ENCODE data around the gene REV1. TPM values are rescaled to one million over a fixed set of nuclear protein-coding genes. Genes with fewer than 3 reads are reported as not detected.
"Not testable (repeated sequence)": the region's sequence is repeated elsewhere in the genome, so short reads cannot be mapped to it uniquely, and the experiment has no call there.

REV1 gene
- 39.4 and 40.7 TPM in 2 replicates for total RNA-seq

DNA sequence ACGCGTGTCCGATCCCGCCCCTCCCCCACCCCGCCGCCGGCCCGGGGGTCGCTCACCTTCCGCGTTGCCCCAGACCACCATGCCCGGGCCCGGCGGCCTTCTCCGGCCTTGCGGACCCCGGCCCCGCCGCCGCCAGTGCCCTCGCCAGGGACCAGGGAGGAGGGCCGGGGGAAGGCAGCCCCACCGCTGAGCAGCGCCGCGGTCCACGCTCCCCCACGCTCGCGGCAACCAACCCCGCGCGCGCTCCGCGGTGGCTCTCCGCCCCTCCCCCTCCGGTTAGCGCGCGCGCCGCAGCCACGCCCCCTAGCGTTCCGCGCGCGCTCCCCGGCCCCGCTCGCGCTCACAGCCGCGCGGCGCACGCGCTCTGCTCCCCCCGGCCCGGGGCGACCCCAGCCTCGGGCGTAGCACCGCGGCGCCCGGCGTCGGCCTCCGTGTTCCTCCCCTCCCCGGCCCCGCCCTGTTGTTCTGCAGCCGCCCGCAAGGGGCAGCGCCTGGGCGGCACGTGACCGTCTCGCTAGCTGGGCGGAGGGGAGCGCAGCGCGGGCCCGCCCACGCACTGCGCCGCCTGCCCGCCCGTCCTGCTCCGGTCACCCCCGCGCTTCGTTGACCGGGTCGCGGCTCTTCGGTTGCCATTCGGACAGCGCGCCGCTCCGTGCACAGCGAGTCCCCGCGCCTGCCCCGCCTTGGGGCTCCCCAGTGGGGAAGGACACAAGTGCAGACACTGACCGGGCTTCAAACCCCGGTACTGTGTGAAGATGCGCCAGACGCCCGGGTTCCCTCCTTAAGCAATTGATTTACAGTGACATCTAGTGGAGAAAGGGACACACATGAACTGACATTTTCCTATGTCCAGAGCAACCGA lies at the start of gene REV1:
REV1 (minus strand) TSS at position 257 of the 862 bp plus-strand sequence. CDS start 25,042 bp downstream, outside the sequence.
- intact Hi-C loops (cut with micrococcal nuclease): loop anchor here (1.0 to 10.0 kb wide), 15 partner anchors 48 to 1843 kb away; partner anchors contain the start of genes C2orf15, COX5B, LIPT1 and MGAT4A

DNA sequence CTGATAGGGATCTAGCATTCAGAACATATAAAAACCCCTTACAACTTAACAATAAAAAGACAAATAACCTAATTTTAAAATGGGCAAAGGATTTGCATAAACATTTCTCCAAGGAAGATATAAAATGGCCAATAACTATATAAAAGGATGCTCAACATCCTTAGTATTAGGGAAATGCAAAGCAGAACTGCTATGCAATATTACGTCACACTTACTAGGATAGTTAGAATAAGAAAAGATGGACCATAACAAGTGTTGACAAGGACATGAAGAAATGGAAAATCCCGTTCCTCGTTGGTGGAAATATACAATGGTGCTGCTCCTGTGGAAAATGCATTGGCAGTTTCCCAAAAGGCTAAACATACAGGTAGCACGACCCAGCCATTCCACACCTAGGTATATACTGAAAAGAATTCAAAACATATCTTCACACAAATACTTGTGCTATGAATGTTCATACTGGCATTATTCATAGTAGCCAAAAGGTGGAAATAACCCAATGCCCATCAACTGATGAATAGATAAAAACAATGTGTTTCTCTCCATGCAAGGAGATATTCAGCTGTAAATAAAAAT lies 48.2 kb upstream of the REV1 start:
- intact Hi-C loops (cut with micrococcal nuclease): no loop called here

DNA sequence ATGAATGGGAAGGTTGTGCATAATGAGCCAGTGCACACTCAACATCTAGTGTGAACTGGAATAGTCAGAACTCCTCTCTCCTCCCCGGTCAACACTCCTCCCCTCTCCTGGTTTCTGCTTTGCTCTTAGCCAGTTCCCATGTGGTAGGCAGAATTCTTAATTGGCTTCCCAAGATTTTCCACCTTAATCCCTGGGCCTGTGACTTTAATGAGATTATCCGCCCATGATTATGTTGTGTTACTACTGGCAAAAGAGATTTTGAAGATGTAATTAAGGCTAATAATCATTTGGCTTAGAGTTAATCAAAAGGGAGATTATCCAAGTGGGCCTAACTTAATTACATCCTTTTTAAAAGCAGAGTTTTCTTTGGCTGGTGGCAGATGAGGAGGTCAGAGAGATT lies 34.2 kb upstream of the REV1 start:
- intact Hi-C loops (cut with micrococcal nuclease): no loop called here

DNA sequence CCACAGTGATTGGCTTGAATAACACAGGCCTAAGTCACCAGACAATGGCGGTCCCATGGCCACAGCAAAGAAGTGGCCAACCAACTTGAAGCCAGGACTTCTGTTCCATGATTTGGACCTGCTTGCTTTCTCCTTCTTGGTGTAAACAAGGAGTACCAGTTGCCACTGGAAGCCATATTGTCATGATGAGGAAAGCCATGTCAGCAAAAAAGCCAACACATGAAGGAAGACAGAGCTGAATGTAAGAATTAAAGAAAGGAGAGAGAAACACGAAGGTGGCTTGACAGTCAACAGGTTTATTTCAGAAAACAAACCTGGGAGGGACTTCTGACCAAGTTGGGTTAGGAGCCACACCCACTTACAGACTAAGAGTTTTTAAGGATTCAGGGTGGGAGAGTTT lies 32.3 kb upstream of the REV1 start:
- intact Hi-C loops (cut with micrococcal nuclease): no loop called here

DNA sequence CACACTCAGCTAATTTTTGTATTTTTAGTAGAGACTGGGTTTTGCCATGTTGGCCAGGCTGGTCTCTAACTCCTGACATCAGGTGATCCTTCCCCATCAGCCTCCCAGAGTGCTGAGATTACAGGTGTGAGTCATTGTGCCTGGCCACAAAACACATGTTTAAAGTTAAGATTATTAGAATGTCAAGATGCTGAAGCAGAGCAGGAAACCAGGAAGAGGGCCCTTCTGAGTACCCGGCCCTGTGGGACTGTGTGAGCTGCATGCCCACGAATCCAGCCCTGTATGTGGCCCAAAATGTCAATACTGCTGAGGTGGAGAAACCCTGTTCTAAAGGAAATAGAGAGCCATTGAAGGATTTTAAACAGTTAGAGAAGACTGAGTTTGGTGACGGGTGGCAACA lies 31.0 kb upstream of the REV1 start:
- intact Hi-C loops (cut with micrococcal nuclease): no loop called here

DNA sequence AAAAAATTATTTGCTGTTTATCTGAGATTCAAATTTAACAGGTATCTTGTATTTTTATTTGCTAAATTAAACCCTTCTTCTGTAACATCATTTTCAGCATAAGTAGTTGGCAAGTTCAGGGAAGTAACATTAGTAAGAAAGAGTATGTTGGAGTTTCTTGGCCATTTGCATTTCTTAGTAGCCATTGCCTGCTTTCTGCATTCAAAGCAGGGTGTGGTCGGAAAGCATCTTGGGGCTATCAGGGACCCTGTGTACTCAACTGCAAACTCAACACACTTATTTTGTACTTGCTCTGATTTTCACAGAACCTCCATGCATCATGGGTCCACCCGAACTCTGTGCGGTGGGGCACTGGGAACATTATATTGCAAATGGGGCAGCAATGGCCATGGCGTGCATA lies 30.4 kb upstream of the REV1 start:
- intact Hi-C loops (cut with micrococcal nuclease): no loop called here

DNA sequence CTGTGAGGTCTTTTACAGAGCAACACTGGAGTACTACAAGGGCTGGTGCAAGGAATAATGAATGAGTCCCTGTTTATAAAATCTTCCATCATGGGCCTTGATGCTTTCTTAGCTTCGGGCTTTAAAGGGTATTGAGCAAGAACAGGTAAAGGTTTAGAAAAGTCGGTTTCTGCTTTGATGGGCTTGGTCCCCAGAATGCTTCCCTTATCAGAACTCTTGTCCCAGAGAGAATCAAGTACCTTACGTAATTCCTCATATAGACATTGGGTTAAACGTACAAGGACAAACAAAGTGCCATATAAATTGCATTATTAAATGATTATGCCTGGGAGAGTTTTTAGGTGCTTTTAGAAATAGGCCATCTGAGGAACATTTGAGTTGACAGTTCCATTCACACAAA lies 24.5 kb upstream of the REV1 start:
- intact Hi-C loops (cut with micrococcal nuclease): no loop called here

DNA sequence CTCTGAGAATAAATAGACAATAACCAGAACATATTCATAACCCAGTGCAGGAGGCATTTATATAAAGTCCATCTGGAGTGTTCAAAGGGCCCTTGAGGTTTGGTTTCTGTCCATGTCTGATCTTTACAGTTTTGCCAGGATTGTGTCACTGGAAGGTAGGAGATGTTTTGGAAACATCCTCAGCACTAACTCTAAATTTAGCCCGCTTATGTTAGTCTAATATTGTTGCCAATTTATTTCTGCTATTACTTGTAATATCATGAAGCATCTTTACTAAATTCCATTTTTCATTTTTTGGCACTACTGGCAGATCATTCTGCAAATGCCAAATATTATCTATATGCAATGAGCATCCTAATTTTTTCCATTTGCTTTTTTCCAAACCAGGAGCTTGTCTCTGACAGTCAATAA lies 22.4 kb upstream of the REV1 start:
- intact Hi-C loops (cut with micrococcal nuclease): no loop called here

DNA sequence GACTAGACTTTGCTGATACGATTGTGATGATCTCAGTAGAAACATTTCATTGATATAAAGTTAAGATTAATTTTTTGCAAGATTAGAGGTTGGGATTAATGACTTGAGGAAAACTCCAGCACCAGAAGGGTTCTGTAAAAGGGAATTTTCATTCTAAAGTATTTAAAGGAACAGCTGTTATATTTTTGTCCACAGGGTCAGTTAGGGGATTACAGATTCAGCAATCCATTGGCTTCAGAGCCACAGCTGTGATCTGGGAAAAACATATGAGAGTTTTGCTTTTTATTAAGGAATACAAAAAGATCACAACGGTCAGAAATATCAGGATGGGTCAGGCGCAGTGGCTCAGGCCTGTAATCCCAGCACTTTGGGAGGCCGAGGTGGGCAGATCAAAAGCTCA lies 19.6 kb upstream of the REV1 start:
- intact Hi-C loops (cut with micrococcal nuclease): no loop called here

DNA sequence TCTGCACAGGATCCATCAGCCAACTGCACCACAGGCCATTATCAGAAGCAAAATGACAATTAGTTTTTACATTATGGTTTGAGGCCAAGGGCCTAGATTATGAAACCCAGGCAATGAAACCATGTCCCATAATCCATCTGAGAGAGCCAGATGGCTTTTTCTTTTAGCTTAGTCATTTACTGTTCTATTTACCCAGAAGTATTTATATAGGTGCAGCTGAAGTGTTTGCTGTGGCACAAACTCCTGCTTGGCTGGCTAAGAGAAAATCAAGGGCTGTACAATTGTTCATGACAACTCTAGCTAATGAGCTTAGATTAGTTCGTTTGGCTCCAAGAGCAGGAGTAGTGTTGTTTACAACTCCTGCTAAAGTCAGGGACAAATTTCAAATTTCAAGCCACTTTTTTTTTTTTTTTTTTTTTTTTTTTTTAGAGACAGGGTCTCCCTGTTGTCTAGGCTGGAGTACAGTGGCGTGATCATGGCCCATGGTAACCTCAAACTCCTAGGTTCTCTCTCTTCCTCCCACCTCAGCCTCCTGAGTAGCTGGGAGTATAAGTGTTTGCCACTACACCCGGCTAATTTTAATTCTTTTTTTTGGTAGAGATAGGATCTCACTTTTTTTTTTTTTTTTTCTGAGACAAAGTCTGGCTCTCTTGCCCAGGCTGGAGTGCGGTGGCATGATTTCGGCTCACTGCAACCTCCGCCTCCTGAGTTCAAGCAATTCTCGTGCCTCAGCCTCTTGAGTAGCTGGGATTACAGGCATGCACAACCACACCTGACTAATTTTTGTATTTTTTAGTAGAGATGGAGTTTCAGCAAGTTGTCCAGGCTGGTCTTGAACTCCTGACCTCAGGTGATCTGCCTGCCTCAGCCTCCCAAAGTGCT lies 18.4 kb upstream of the REV1 start:
- intact Hi-C loops (cut with micrococcal nuclease): no loop called here

DNA sequence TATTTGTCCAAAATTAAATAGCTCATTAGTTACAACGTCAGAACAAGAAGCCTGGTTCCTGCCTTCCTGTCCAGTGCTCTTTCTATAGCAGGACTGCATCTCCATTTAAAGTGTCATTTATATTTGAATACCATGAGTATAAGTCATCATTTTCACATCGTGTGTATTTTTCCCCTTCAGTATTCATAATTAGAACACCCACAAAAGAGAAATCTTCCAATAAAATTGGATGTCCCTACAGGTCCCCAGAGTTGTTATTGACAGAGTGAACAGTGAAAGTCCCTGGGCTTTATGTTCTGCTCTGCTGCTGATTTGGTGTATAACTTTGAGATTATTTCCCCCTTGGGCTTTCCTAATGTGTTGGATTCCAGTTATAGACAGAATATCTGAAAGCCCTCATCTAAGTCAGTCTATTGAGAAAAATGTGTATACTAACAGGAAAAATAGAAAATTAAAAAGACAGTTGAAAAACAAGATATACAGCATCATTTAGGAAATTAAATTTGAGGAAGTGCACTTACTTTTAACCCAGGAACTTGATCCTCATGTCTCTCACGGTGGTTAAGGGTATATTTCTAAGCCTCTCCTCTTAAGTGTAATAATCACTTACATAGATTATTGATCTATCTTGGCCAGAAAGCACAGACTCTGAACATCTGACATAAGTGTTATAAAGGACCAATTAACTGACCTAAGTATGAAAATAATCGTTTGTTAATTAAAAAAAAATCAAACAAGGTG lies 15.2 kb upstream of the REV1 start:
- intact Hi-C loops (cut with micrococcal nuclease): no loop called here

DNA sequence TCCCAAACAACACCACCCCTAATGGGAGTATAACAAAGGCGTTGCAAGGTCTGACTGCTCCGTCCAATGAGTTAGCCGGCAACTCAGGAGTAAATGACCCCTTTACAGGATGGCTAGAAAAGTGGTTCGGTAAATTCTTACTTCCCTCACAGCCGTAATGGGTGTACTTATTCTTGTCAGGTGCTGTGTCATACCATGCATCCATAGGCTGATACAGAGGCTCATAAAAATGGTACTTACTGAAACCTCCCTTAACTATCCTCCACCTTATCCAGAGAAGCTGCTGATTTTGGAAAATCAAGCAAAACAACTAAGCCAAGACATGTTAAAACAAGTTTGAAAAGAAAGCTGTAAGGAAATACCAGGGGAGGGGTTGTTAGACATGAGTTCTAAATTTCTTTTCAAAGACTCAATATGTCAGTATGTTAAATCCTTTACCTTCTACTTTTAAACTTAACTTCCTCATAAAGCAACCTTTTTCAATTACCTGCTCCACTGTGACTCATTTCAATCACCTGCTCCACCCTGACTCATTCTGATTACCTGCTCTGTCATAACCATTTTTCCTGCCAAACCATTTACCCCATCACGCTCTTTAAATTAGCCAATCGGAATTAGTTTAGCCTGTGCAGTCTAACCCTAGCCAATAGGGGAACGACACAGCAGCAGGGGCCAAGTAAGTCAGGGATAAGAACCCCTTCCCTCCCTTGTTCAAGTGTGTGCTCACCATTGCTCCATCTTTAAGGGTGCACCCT lies 14.0 kb upstream of the REV1 start:
- intact Hi-C loops (cut with micrococcal nuclease): not testable (repeated sequence)

DNA sequence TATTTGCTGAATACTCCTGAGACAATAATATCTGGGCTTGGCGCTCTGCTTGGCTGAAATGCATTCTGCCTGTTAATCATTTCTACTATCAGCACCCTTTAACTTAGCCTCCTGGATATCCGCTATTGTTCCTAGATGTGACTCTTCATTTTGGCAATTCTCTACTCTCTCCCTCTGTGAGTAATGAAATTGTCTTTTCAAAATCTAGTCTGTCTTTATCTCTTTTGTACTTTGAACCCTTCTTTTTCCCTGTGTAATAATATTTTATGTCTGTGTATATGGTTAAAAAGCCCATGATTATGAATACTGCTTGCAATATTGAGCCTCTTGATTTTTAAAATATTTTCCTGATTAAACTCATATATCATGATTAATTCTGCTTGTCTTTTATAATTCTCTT lies 6.2 kb upstream of the REV1 start:
- intact Hi-C loops (cut with micrococcal nuclease): no loop called here

DNA sequence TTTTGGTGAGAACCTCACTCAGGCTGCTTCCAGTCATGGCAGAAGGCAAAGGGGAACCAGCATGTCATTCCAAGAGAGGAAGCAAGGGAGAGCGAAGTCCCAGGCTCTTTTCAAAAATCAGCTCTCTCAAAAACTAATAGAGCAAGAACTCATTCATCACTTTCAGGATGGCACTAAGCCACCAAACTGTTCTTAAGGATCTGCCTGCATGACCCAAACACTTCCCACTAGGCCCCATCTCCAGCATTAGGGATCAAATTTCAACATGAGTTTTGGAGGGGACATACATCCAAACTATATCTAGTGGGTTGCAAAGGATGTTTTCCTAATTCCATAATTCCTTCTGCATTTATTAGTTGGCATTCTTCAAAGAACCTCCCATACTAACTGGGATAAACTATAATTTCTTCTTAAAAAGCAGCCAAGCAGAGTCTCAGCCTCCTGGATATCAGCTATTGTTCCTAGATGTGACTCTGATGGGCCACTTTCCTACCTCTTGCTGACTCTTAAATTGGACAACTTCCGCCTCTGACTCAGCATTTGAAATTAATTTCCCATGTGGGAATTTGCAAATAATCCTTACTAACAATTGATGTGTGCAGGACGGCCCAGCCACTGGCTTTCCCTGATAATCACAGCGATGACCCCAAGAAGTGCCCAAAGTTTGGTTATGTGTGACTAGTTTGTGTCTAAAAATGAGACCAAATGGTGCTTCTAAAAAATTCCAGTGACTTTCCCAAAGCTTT lies 5.5 kb upstream of the REV1 start:
- intact Hi-C loops (cut with micrococcal nuclease): no loop called here

DNA sequence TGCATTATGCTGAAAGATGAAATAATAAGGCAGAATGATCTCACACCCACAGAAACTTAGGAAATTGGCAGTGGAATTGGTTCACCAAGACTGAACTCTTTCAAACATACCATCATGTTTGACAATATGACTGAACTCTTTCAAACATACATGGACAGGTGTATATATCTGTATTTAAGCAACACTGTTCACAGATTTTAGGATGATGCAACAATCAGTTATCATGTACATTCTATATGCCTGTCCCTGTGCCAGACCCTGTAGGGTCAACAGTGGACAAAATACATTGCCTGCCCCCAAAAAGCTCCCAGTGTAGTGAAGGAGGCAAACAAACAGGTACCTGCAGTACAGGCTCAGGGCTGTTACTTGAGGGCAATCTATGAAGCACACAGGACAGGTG lies 2.9 kb upstream of the REV1 start:
- intact Hi-C loops (cut with micrococcal nuclease): loop anchor here (5.0 kb wide), 3 partner anchors 50 to 1845 kb away; partner anchors contain the start of genes COX5B and RPL31

DNA sequence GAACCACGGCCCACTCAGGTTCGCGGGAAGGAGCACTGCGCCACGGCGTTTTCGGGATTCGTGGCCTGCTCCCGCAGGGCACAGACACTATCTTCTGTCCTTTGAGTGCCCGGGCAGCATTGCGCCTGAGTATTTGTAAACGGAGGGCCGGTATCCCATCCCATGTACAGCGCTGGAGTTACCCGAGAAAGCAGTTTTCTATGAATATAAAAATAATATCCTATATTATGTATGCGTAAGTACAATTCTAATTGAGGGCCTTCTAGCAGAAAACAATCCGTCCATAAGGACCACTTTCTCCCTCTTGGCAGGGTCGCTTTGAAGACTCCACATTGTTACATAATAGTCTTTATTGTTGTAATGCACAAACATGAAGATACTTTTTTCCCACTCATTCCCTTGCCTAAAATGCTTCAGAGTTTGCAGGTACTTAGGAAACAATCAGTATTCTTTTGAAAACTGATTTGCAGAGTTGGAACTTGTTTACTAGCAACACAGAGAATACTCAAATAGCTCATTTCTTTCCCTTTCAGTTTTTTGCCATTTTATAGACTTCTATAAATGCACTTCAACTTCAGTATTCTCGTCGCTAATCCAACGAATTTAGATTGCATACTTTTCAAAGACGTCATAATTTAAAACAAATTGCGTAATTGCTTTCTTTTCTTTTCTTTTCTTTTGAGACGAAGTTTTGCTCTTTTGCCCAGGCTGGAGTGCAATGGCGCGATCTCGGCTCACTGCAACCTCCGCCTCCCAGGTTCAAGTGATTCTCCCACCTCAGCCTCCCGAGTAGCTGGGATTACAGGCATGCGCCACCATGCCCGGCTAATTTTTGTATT lies 1.0 kb upstream of the REV1 start:
- intact Hi-C loops (cut with micrococcal nuclease): loop anchor here (1.0 to 5.0 kb wide), 12 partner anchors 49 to 1844 kb away; partner anchors contain the start of genes C2orf15, COX5B, LIPT1 and MITD1

DNA sequence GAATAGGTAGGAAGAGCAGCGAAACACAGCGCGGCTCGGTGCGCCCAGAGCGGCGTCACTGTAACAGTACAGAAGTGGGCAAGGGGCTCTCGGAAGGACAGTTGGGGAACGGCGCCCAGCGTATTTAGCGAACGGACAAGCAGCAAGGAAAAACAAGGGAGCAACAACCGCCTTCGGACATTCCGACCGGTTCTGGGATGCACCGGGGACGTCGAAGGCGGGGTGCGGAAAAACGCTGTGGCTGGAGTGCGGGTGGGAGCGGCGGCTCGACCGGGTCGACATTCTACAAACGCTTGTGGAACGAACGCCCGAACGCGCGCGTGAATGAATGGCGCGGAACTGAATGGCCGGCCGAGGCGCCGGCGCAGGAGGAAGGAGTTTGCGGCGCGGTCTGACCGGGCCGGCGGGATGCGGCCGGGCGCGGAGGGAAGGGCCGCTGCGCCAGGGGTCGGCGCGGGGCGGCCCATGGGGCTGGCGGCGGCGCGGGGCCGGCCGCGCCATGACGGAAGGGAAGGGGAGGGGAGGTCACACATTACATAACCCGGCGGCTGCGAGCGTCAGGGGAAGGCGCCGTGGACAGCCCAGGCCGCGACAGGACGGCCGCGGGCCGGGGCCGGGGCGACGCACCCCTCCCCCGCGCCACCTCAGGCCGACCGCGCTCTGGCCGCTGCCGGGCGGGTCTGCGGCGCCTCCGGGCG lies 605 bp downstream of the REV1 start:
- intact Hi-C loops (cut with micrococcal nuclease): loop anchor here (10.0 kb wide), 3 partner anchors 754 to 1494 kb away; partner anchors contain the start of genes MGAT4A and TMEM131
